Measurements from ENCODE around the gene HOXD10. TPM values are rescaled to one million over a fixed set of nuclear protein-coding genes. Genes with fewer than 3 reads are reported as not detected.

HOXD10 gene
- total and polyA plus RNA-seq, 5 donors from 2014 or later = not detected

DNA sequence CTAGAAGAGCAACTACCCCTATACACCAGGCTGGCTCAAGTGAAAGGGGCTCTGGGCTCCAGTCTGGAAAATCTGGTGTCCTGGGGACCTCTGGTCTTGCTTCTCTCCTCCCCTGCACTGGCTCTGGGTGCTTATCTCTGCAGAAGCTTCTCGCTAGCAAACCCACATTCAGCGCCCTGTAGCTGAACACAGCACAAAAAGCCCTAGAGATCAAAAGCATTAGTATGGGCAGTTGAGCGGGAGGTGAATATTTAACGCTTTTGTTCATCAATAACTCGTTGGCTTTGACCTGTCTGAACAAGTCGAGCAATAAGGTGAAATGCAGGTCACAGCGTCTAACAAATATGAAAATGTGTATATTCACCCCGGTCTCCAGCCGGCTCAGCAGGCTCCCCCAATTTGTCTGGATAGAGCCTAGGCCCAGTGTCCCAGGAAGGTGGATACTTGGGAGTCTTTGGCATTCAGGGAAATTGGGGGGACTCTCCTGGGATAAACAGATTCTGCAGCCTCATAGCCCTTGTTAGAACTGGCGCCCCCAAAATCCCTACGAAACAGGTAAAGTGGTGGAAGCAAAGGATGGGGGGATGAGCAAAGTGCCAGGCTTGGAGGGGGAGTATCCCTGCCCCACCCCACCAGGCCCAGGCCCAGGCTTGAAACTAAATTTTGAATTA, 32.3 kb downstream of the HOXD10 start:
- no peak for DNase-seq
- H3K4me1 Mint-ChIP-seq = peaks cover 0 to 14% (median 0%) of the 10 kb centered on the region in 4 donors
- H3K4me3 ChIP-seq (ENCODE audit: low read depth, low read length) = no peak overlapping the region
- H3K4me1 ChIP-seq (ENCODE audit: control insufficient read depth, insufficient read depth, low read length, poor library complexity, severe bottlenecking) = no peaks in the 10 kb centered on the region
- peaks cover 0 to 4% of the 10 kb centered on the region in 2 experiments for H3K9me3 ChIP-seq (ENCODE audit: control insufficient read depth in 2 of 2, low read length in 2 of 2)
- H3K36me3 ChIP-seq (ENCODE audit: control insufficient read depth, insufficient read depth, low read length) = no peaks in the 10 kb centered on the region
- no peaks in the 10 kb centered on the region for H3K36me3 Mint-ChIP-seq
- peaks cover 43% of the 10 kb centered on the region for H3K27me3 ChIP-seq (ENCODE audit: control insufficient read depth, insufficient read depth, low read length)
- no peak for ATAC-seq (ENCODE audit: low read depth in 2 of 2)
- H3K27me3 Mint-ChIP-seq = peaks cover 89% of the 10 kb centered on the region
- H3K27ac ChIP-seq (ENCODE audit: insufficient read depth, low read length, poor library complexity, severe bottlenecking) = no peak overlapping the region
- peaks cover 0 to 5% (median 0%) of the 10 kb centered on the region in 7 donors for H3K9me3 Mint-ChIP-seq
- no peak overlapping the region for H3K27ac Mint-ChIP-seq
- no peak overlapping the region for H3K4me3 Mint-ChIP-seq

- ATAC-seq (ENCODE audit: low read depth in 2 of 2) = no peak
- no peak for DNase-seq
- no peaks in the 10 kb centered on the region for H3K36me3 ChIP-seq (ENCODE audit: control insufficient read depth, insufficient read depth, low read length)
- H3K27ac ChIP-seq (ENCODE audit: insufficient read depth, low read length, poor library complexity, severe bottlenecking) = no peak overlapping the region
- Mint-ChIP-seq H3K27me3 (peaks cover 89% of the 10 kb centered on the region), H3K36me3 (no peaks in the 10 kb centered on the region), H3K4me1 (peaks cover 0 to 14% (median 0%) of the 10 kb centered on the region in 4 donors), H3K4me3 (no peak overlapping the region), H3K9me3 (peaks cover 0 to 6% (median 0%) of the 10 kb centered on the region in 7 donors), H3K27ac (no peak overlapping the region)
- peaks cover 47% of the 10 kb centered on the region for H3K27me3 ChIP-seq (ENCODE audit: control insufficient read depth, insufficient read depth, low read length)
- no peaks in the 10 kb centered on the region for H3K4me1 ChIP-seq (ENCODE audit: control insufficient read depth, insufficient read depth, low read length, poor library complexity, severe bottlenecking)
- no peak overlapping the region for H3K4me3 ChIP-seq (ENCODE audit: low read depth, low read length)
- H3K9me3 ChIP-seq (ENCODE audit: control insufficient read depth in 2 of 2, low read length in 2 of 2) = peaks cover 0 to 4% of the 10 kb centered on the region in 2 experiments
Measured at GRCh38 chr2:176149481-176149938, 32.9 kb downstream of the HOXD10 start.

- Mint-ChIP-seq H3K9me3 (peaks cover 0 to 8% (median 0%) of the 10 kb centered on the region in 7 donors), H3K4me3 (peak overlapping the region in 1 of 4 donors; percentile 0), H3K27me3 (peaks cover 89% of the 10 kb centered on the region), H3K36me3 (no peaks in the 10 kb centered on the region), H3K27ac (peak overlapping the region in 1 of 3 donors; percentile 64), H3K4me1 (peaks cover 0 to 14% (median 0%) of the 10 kb centered on the region in 4 donors)
- Histone ChIP-seq H3K36me3 (ENCODE audit: control insufficient read depth, insufficient read depth, low read length) (no peaks in the 10 kb centered on the region), H3K27me3 (ENCODE audit: control insufficient read depth, insufficient read depth, low read length) (peaks cover 49% of the 10 kb centered on the region), H3K4me3 (ENCODE audit: low read depth, low read length) (no peak overlapping the region), H3K4me1 (ENCODE audit: control insufficient read depth, insufficient read depth, low read length, poor library complexity, severe bottlenecking) (no peaks in the 10 kb centered on the region), H3K27ac (ENCODE audit: insufficient read depth, low read length, poor library complexity, severe bottlenecking) (no peak overlapping the region), H3K9me3 (ENCODE audit: control insufficient read depth in 2 of 2, low read length in 2 of 2) (peaks cover 0 to 4% of the 10 kb centered on the region in 2 experiments)
- no peak for DNase-seq
- no peak for ATAC-seq (ENCODE audit: low read depth in 2 of 2)
Measured at GRCh38 chr2:176149939-176150583, 33.5 kb downstream of the HOXD10 start.

GRCh38 chr2:176150584-176151441, 34.2 kb downstream of the HOXD10 start:
- Histone ChIP-seq H3K36me3 (ENCODE audit: control insufficient read depth, insufficient read depth, low read length) (no peaks in the 10 kb centered on the region), H3K4me3 (ENCODE audit: low read depth, low read length) (no peak overlapping the region), H3K4me1 (ENCODE audit: control insufficient read depth, insufficient read depth, low read length, poor library complexity, severe bottlenecking) (no peaks in the 10 kb centered on the region), H3K27me3 (ENCODE audit: control insufficient read depth, insufficient read depth, low read length) (peaks cover 48% of the 10 kb centered on the region), H3K27ac (ENCODE audit: insufficient read depth, low read length, poor library complexity, severe bottlenecking) (no peak overlapping the region), H3K9me3 (ENCODE audit: control insufficient read depth in 2 of 2, low read length in 2 of 2) (peaks cover 0 to 7% of the 10 kb centered on the region in 2 experiments)
- no peaks in the 10 kb centered on the region for H3K36me3 Mint-ChIP-seq
- H3K4me3 Mint-ChIP-seq = peak overlapping the region in 1 of 4 donors; percentile 0
- ATAC-seq (ENCODE audit: low read depth in 2 of 2) (no peak), DNase-seq (no peak)
- peaks cover 0 to 14% (median 0%) of the 10 kb centered on the region in 4 donors for H3K4me1 Mint-ChIP-seq
- peak overlapping the region in 1 of 3 donors; percentile 64 for H3K27ac Mint-ChIP-seq
- H3K9me3 Mint-ChIP-seq = peaks cover 0 to 6% (median 0%) of the 10 kb centered on the region in 7 donors
- peaks cover 88% of the 10 kb centered on the region for H3K27me3 Mint-ChIP-seq

GRCh38 chr2:176151442-176152287, 35.1 kb downstream of the HOXD10 start, which contains the start of gene HOXD4:
TSS of gene HOXD4 (plus strand) at chr2:176151550. CDS start at chr2:176151634, 84 bp downstream.
- ATAC-seq (ENCODE audit: low read depth in 2 of 2) = no peak
- Histone ChIP-seq H3K27me3 (ENCODE audit: control insufficient read depth, insufficient read depth, low read length) (peaks cover 45% of the 10 kb centered on the region), H3K27ac (ENCODE audit: insufficient read depth, low read length, poor library complexity, severe bottlenecking) (no peak within 1 kb of the TSS)

DNA sequence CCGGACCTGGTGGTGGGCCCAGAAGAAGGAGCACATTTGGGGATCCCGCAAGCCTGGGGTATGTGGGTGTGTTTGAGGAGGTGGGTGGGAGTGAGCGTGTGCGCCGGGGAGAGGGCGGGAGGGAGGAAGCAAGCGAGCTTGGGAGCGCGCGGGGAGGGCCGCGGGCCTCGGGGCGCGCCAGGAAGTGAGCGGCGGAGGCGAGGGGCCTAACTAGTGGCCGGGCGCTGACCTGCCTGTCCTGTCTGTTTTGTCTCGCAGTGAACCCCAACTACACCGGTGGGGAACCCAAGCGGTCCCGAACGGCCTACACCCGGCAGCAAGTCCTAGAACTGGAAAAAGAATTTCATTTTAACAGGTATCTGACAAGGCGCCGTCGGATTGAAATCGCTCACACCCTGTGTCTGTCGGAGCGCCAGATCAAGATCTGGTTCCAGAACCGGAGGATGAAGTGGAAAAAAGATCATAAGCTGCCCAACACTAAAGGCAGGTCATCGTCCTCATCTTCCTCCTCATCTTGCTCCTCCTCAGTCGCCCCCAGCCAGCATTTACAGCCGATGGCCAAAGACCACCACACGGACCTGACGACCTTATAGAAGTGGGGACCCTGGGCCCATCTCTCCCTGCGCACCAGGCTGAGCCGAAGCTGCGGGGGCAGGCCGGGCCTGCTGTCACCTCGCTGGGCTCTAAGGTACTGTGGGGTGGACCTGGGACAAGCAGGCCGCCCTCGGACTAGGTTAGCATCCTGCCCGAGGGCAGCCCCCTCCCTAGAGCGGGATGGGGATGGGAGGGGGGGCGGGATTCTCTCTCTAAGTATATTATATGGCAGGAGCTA, 36.0 kb downstream of the HOXD10 start:
- Mint-ChIP-seq H3K27ac (no peak overlapping the region), H3K9me3 (peaks cover 0 to 7% (median 0%) of the 10 kb centered on the region in 7 donors), H3K27me3 (peaks cover 85% of the 10 kb centered on the region), H3K4me3 (peak overlapping the region in 1 of 4 donors; percentile 24), H3K4me1 (peaks cover 0 to 13% (median 2%) of the 10 kb centered on the region in 4 donors), H3K36me3 (no peaks in the 10 kb centered on the region)
- Histone ChIP-seq H3K9me3 (ENCODE audit: control insufficient read depth in 2 of 2, low read length in 2 of 2) (peaks cover 0 to 7% of the 10 kb centered on the region in 2 experiments), H3K4me3 (ENCODE audit: low read depth, low read length) (no peak overlapping the region), H3K36me3 (ENCODE audit: control insufficient read depth, insufficient read depth, low read length) (no peaks in the 10 kb centered on the region), H3K4me1 (ENCODE audit: control insufficient read depth, insufficient read depth, low read length, poor library complexity, severe bottlenecking) (peaks cover 6% of the 10 kb centered on the region), H3K27ac (ENCODE audit: insufficient read depth, low read length, poor library complexity, severe bottlenecking) (no peak overlapping the region), H3K27me3 (ENCODE audit: control insufficient read depth, insufficient read depth, low read length) (peaks cover 40% of the 10 kb centered on the region)
- DNase-seq (no peak), ATAC-seq (ENCODE audit: low read depth in 2 of 2) (no peak)

More at GRCh38 chr2:176151442-176152287, 35.1 kb downstream of the HOXD10 start, which contains the start of gene HOXD4:
- H3K9me3 Mint-ChIP-seq = peaks cover 0 to 6% (median 0%) of the 10 kb centered on the region in 7 donors
- no peaks in the 10 kb centered on the region for H3K36me3 ChIP-seq (ENCODE audit: control insufficient read depth, insufficient read depth, low read length)
- H3K36me3 Mint-ChIP-seq = no peaks in the 10 kb centered on the region
- peaks cover 87% of the 10 kb centered on the region for H3K27me3 Mint-ChIP-seq
- H3K4me1 ChIP-seq (ENCODE audit: control insufficient read depth, insufficient read depth, low read length, poor library complexity, severe bottlenecking) = no peaks in the 10 kb centered on the region
- H3K4me3 ChIP-seq (ENCODE audit: low read depth, low read length) = no peak within 1 kb of the TSS
- H3K4me1 Mint-ChIP-seq = peaks cover 0 to 14% (median 0%) of the 10 kb centered on the region in 4 donors
- H3K27ac Mint-ChIP-seq = peak within 1 kb of the TSS in 1 of 3 donors; percentile 64
- no peak for DNase-seq
- H3K9me3 ChIP-seq (ENCODE audit: control insufficient read depth in 2 of 2, low read length in 2 of 2) = peaks cover 0 to 7% of the 10 kb centered on the region in 2 experiments
- peak within 1 kb of the TSS in 1 of 4 donors; percentile 0 for H3K4me3 Mint-ChIP-seq

All from CD4-positive, CD25-positive, alpha-beta regulatory T cell (primary cell).